Measurements from ENCODE around the gene LCN1.

DNA sequence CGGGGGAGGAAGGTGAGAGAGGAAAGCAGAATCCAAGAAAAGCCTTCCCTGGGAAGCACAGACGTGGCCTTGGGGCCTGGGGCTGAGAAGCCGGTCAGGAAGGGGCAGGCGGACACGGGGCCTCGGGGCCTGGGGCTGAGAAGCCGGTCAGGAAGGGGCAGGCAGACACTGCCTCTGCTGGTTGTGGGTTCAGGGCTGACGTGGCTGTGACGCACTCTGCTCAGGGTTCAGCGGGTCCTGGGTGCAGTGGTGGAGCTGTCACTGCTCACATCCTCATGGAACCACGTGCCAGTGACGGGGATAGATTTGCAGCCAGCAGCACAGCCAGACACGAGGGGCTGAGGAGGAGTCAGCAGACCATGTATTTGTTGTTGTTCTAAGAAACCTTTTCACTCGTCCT, 53.1 kb downstream of the LCN1 start:
- TF ChIP-seq CTCF (IDR thresholded peaks at IDR 0.05 in 8 of 11, conservative IDR thresholded peaks at IDR 0.05 in 3 of 11), result no peak
- TF ChIP-seq POLR2A (IDR thresholded peaks at IDR 0.05), result no peak
- TF ChIP-seq POLR2AphosphoS5 (IDR thresholded peaks at IDR 0.05), result no peak
